ENCODE results near the gene SNRPA. TPM values are rescaled to one million over a fixed set of nuclear protein-coding genes. Genes with fewer than 3 reads are reported as not detected.
A peak's percentile ranks its signal among the peaks of the same experiment; 100 is the strongest.

Gene SNRPA
- total RNA-seq, 1 donor from 2014 or later, result 126 TPM

DNA sequence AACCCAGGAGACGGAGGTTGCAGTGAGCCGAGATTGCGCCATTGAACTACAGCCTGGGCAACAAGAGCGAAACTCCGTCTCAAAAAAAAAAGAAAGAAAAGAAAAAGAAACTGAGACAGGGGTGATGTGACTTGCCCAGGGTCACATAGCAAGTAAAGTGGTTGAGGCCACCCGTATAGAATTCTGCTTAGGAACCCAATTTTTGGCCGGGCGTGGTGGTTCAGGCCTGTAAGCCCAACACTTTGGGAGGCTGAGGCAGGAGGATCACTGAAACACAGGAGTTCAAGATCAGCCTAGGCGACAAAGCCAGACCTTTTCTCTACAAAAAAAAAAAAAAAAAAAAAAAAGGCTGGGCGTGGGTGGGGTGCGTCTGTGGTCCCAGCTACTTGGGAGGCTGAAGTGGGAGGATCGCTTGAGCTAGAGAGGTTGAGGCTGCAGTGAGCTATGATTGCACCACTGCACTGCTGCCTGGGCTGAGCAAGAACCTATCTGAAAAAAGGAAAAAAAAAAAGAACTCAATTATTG is 1.3 kb downstream of the SNRPA start:
- H3K27ac Mint-ChIP-seq, result peak overlapping the region; percentile 98
- no peaks in the 10 kb centered on the region for H3K9me3 Mint-ChIP-seq (ENCODE audit: low read depth)
- peak overlapping the region; percentile 88 for H3K4me3 Mint-ChIP-seq (ENCODE audit: low read depth)
- TF ChIP-seq, protein P1, sequence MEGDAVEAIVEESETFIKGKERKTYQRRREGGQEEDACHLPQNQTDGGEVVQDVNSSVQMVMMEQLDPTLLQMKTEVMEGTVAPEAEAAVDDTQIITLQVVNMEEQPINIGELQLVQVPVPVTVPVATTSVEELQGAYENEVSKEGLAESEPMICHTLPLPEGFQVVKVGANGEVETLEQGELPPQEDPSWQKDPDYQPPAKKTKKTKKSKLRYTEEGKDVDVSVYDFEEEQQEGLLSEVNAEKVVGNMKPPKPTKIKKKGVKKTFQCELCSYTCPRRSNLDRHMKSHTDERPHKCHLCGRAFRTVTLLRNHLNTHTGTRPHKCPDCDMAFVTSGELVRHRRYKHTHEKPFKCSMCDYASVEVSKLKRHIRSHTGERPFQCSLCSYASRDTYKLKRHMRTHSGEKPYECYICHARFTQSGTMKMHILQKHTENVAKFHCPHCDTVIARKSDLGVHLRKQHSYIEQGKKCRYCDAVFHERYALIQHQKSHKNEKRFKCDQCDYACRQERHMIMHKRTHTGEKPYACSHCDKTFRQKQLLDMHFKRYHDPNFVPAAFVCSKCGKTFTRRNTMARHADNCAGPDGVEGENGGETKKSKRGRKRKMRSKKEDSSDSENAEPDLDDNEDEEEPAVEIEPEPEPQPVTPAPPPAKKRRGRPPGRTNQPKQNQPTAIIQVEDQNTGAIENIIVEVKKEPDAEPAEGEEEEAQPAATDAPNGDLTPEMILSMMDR (IDR thresholded peaks at IDR 0.05; ENCODE audit: unreplicated experiment), result no peak
- no peaks in the 10 kb centered on the region for H3K27me3 Mint-ChIP-seq
- H3K4me1 Mint-ChIP-seq (ENCODE audit: low read depth), result peaks cover 31% of the 10 kb centered on the region
- H3K36me3 Mint-ChIP-seq (ENCODE audit: insufficient read depth), result peaks cover 13% of the 10 kb centered on the region
- DNase-seq (ENCODE audit: low spot score, unreplicated experiment), result no peak

DNA sequence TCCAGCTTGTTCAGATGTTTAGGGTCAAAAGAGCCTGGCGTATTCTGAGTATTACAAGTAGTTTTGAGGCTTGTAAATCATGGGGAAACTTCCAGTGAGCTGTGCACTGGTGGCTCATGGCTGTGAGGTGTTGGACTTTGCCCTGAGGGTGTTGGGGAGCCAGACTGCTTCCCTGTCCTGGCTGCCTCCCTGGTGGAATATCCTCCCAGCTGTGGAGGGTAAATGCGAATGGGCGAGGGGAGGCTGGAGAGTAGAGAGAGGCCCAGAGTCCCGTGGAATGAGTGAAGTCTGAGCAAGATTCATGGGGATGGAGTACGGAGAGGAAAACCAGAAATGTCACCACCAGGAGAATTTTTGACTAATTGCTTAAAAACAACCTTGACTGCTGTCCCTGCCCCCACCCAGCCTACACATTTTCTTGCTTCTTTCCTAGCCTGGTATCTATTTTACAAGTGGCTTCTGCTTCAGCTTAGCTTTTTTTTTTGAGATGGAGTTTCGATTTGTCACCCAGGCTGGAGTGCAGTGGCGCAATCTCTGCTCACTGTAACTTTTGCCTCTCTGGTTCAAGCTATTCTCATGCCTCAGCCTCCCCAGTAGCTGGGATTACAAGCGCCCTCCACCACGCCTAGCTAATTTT is 3.7 kb downstream of the SNRPA start:
- Mint-ChIP-seq H3K36me3 (ENCODE audit: insufficient read depth) (peaks cover 19% of the 10 kb centered on the region), H3K9me3 (ENCODE audit: low read depth) (no peaks in the 10 kb centered on the region), H3K27me3 (no peaks in the 10 kb centered on the region), H3K27ac (peak overlapping the region; percentile 92), H3K4me1 (ENCODE audit: low read depth) (peaks cover 26% of the 10 kb centered on the region), H3K4me3 (ENCODE audit: low read depth) (peak overlapping the region; percentile 54)
- no peak for DNase-seq (ENCODE audit: low spot score, unreplicated experiment)
- TF ChIP-seq, protein P1 (IDR thresholded peaks at IDR 0.05; ENCODE audit: unreplicated experiment), result no peak

DNA sequence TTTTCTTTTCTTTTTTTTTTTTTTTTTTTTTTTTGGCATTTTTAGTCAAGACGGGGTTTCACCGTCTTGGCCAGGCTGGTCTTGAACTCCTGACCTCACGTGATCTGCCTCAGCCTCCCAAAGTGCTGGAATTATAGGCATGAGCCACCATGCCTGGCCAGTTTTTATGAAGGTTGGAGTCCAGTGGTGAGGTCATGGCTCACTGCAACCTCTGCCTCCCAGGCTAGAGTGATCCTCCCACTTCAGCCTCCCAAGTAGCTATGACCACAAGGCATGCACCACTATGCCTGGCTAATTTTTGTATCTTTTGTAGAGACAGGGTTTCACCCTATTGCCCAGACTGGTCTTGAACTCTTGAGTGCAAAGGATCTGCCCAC is 4.2 kb downstream of the SNRPA start:
- no peak overlapping the region for H3K27ac Mint-ChIP-seq
- TF ChIP-seq, protein P1 (IDR thresholded peaks at IDR 0.05; ENCODE audit: unreplicated experiment), result no peak
- H3K4me3 Mint-ChIP-seq (ENCODE audit: low read depth), result no peak overlapping the region
- no peaks in the 10 kb centered on the region for H3K27me3 Mint-ChIP-seq
- no peak for DNase-seq (ENCODE audit: low spot score, unreplicated experiment)
- no peaks in the 10 kb centered on the region for H3K9me3 Mint-ChIP-seq (ENCODE audit: low read depth)
- H3K4me1 Mint-ChIP-seq (ENCODE audit: low read depth), result peaks cover 21% of the 10 kb centered on the region
- peaks cover 21% of the 10 kb centered on the region for H3K36me3 Mint-ChIP-seq (ENCODE audit: insufficient read depth)

DNA sequence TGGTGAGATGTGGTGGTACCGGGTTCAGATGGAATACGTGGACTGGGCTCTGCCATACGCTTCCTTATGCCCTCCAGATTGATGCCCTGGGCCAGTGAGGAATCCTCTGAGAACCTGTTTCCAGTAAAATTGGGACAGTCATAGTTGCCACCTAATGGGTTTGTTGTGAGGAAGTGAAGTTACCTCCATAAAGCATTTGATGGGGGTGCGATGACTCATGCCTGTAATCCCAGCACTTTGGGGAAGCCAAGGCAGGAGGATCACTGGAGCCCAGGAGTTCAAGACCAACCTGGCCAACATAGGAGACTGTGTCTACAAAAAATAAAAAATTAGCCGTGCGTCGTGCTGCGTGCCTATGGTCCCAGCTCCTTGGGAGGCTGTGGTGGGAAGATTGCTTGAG is 4.8 kb downstream of the SNRPA start:
- peaks cover 26% of the 10 kb centered on the region for H3K36me3 Mint-ChIP-seq (ENCODE audit: insufficient read depth)
- no peaks in the 10 kb centered on the region for H3K27me3 Mint-ChIP-seq
- DNase-seq (ENCODE audit: low spot score, unreplicated experiment), result no peak
- no peak overlapping the region for H3K4me3 Mint-ChIP-seq (ENCODE audit: low read depth)
- H3K9me3 Mint-ChIP-seq (ENCODE audit: low read depth), result no peaks in the 10 kb centered on the region
- TF ChIP-seq, protein P1 (IDR thresholded peaks at IDR 0.05; ENCODE audit: unreplicated experiment), result no peak
- H3K4me1 Mint-ChIP-seq (ENCODE audit: low read depth), result peaks cover 20% of the 10 kb centered on the region
- peak overlapping the region; percentile 13 for H3K27ac Mint-ChIP-seq

DNA sequence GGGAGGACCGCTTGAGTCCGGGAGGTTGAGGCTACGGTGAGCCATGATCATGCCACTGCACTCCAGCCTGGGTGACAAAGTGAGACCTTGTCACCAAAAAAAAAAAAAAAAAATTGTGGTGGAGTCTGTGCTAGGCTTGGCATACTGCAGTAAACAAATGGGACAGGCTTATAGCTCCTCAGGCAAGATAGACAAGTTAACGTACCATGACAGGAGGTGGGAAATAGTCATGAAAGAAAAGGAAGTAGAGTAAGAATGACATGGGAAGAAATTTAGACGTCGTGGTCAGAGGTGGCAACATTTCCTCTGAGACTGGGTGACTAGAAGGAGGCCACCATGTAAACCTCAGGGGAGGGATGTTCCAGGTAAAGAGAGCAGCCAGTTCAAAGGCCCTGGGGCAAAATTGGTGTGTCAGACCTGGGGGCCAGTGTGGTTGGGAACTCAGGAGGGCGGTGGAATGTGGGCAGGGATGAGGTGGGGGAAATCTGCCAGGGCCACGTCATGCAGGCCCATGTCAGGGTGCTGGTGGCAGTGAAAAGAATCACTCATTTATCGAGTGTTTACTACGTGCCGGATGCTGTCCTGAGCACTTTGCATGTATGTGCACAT is 5.6 kb downstream of the SNRPA start:
- no peaks in the 10 kb centered on the region for H3K9me3 Mint-ChIP-seq (ENCODE audit: low read depth)
- no peak overlapping the region for H3K27ac Mint-ChIP-seq
- H3K27me3 Mint-ChIP-seq, result no peaks in the 10 kb centered on the region
- no peak overlapping the region for H3K4me3 Mint-ChIP-seq (ENCODE audit: low read depth)
- no peak for DNase-seq (ENCODE audit: low spot score, unreplicated experiment)
- peaks cover 29% of the 10 kb centered on the region for H3K36me3 Mint-ChIP-seq (ENCODE audit: insufficient read depth)
- H3K4me1 Mint-ChIP-seq (ENCODE audit: low read depth), result peaks cover 20% of the 10 kb centered on the region
- TF ChIP-seq, protein P1 (IDR thresholded peaks at IDR 0.05; ENCODE audit: unreplicated experiment), result no peak

All from progenitor cell of endocrine pancreas (in vitro differentiated cells).